Activated CD4-positive, alpha-beta T cell treated with anti-CD3 and anti-CD28 coated beads for 48 hours (primary cell): ENCODE results near the gene CNTN1.

Experiments used
- DNase-seq: peaks from one replicate; pipeline ENCODE4 v3.0.0-alpha.2; 2020

The CNTN1 gene

GRCh38 chr12:40864891-40865290, 172.7 kb downstream of the CNTN1 start:
- DNase-seq, result no peak

GRCh38 chr12:40870981-40871380, 178.7 kb downstream of the CNTN1 start:
- DNase-seq, result no peak

DNA sequence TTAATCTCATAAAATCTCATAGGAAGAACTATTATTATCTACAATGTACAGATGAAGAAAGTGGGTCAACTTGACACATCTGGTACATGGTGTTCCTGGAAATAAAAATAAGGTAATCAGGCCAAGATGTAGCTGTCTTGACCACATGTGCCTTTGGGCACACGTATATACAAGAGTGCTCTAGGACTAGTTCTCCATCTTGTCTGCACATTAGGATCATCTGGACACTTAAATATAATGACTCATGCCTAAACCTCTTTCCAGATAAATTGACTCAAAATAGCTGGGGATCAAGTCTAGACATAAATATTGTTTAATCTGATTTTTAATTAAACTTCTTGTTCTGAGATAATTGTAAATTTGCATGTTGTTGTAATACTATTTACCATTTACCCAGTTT, 182.6 kb downstream of the CNTN1 start:
- DNase-seq, result no peak

DNA sequence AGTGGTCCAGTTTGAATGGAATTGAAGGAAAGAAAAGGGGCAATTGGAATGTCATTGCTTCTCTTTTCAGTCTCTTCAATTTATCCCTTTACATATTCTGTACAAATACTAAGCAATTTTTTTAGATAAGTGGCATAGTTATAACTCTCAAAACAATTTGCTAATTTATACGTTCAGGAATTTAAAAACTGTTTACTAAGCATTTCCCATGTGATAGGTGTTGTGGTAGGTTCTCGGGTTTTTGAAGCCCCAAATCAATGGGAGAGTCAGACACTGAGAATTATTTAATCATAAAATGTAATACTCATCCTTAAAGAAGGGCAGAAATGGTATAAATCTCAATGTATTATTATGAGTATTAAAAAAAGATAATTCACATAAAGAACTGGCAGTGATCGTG, 197.1 kb downstream of the CNTN1 start:
- no peak for DNase-seq

- DNase-seq, result no peak
Measured at GRCh38 chr12:40892528-40892927, 200.3 kb downstream of the CNTN1 start.

GRCh38 chr12:40898505-40898904, 206.3 kb downstream of the CNTN1 start:
- no peak for DNase-seq

DNA sequence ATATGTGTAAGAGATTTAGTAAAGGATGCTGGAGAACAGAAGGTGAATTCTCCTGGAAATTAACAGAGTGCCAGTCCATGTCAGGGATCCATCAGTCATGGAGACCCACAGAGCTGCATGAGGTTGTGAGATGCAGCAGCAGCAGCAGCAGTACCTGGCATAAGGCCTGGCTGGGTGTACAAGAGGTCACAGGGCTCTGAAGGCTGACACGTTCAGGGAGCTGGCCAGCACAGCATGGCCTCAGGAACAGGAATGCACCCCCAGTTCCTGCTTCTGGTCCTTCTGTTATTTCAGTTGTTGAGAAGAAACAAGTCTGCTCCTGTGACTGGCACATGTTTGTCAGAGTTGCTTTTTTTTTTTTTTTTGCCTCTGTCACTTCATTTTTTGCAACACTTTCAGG, 210.8 kb downstream of the CNTN1 start:
- DNase-seq, result no peak

GRCh38 chr12:40907115-40907527, 214.9 kb downstream of the CNTN1 start:
- DNase-seq, result no peak

GRCh38 chr12:40911676-40912075, 219.4 kb downstream of the CNTN1 start:
- DNase-seq, result no peak

DNA sequence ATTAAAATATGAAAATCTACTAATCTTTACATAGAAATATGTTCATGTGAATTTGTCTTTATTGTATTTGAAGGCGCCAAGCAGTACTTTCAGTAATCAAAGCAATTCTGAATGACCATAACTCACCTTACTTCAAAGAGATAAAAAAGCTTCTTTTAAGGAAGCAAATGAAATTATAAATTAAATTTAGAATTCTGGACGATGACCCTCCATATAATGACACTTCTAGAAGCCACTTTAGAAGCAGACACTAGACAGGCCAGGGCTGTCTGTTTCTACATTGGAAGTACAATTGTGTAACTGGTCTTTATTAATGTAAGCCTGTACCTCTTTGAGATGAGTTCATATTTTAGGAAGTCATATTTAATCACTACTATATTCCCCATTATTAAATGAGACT, 222.9 kb downstream of the CNTN1 start:
- no peak for DNase-seq

GRCh38 chr12:40917561-40917960, 225.3 kb downstream of the CNTN1 start:
- DNase-seq, result no peak

- no peak for DNase-seq
Measured at GRCh38 chr12:40921563-40922163, 229.4 kb downstream of the CNTN1 start.

DNA sequence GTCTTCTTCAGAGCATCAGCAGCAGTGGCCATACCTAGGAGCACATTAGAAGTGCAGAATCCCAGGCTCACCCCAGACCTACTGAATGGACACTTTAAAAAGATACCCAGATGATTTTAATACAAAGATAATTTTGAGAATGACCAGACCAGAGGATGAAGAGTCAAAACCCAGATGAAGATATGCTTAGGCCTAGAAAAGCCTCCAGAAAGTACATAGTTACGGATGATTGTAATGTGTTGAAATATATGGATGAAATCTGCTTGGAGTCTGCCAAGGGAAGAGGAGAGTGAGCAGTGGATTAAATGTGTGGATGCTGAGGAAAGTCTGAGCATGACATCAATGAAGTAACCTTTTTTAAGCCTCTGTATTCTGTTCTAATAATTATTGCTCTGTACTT, 245.7 kb downstream of the CNTN1 start:
- no peak for DNase-seq

DNA sequence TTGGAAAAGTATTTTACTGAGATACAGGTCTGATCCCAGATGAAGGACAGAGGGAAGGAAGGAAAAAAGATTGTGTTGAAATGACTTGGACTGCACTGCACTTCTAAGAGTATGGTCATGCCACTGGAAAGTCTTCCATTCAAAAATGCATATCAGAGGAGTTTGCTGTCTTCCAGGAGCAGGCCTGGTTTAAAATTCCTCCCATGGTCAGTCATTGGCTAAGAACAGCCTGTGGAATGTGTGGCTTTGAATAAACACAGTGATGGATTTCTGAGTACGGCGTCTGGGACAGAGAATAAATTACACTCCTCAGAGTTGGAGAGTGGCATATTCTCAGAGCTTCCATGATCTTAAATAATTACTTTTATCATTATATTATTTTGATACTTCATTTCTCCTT, 250.1 kb downstream of the CNTN1 start:
- no peak for DNase-seq

DNA sequence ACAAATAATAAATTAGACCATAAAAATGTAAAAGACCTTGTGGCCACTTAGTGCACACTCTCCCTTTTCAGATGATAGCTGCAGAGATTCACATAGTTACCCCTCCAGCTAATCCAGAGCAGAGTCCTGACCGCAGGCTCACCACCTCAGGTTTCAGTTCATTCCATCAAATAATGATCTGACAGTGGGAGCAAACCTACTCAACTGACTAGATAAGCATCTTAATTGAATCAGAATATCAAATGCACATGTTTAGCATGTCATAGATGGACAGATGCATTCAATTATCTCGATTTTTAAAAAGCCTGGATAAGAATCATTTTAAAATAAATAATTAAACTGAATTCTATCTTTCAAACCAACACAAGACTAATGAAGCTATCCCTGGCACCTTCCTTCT, 253.5 kb downstream of the CNTN1 start:
- DNase-seq, result no peak

- DNase-seq, result no peak
Measured at GRCh38 chr12:40946612-40947194, 254.5 kb downstream of the CNTN1 start.

- DNase-seq, result no peak
Measured at GRCh38 chr12:40947797-40948196, 255.6 kb downstream of the CNTN1 start.

DNA sequence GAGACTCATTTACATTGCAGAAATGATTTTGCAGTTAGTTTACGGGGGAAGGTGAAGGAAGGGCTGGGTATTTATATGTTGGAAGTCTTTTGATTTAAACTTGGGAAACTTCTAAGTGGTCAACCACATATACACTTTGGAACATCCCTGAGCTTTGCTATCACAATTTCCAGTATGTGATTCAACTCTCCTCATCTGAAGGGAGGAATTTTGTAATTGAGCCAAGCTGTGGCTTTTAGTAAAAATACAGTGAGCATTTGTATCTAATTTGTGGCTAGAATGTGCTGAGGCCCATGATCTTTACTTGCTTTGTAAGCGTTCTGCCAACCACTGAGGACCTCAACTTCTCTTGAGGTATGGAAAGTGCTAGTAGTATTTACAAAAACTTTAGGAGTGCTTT, 260.8 kb downstream of the CNTN1 start:
- no peak for DNase-seq

DNA sequence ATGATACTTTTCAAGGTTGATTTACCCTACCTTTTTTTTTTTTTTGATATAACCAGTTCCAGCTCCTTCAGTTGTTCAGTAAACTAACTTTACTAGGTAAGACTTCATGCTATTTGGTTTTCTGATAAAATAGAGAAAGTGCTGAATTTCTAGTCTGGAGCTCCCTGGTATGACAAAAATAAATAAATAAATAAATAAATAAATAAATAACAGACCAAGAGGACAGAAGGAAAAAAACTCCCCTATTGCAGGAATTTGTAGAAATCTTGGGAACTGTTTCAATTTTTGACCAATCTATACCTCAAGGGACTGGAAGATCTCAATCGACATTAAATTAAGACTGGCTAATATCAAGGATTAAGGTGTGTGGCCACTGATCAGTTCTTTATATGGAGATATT, 265.2 kb downstream of the CNTN1 start:
- no peak for DNase-seq

DNA sequence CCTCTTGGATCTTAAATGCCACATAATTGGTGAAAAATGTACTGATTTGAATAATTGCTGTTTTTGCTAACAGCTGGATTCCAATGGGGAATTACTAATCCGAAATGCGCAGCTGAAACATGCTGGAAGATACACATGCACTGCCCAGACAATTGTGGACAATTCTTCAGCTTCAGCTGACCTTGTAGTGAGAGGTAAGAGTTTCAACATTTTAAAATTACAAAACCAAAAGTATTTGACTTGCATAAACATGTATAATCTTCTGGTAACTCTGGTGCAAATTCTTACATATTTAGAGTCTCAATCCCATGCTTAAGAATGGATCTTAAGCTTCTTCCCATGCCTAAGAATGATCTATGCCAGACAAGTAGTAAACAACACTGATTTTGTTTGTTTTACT, 266.8 kb downstream of the CNTN1 start:
- DNase-seq, result no peak

DNA sequence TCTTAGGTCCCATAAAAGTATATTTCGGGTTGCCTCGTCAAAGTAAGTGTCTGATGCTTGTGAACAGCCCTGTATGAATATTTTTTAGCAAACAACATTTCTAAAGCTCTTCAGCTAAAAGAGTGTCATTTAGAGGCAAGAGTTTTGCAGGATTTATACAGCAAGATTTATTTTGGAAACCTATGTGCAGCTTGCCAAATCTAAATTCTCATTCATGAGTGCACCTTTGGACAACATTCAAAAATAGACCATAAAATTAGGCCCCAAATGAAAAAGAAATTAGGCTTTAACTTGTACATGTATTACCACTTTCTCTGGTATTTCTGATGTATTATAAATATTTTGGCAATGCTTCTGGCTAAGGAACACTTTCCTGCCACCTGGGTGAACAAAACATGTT, 271.5 kb downstream of the CNTN1 start:
- no peak for DNase-seq

DNA sequence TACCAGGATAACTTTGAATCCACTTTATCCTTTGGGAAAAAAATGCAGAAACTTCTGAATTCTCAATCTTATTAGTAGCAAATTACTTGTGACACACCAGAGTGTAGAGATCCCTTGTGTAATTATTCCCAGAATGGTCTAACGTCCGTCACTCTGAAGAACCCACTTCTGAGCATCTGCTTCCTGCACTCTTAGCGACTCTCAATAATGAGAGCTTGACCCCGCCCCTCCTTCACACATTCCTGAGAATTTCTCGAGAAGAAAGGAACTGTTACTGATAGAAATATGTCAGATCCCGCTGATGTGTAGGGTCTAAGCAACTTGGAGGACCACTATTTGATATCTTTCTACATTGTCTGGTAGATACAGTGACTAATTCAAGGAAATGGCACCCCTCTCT, 277.6 kb downstream of the CNTN1 start:
- no peak for DNase-seq

DNA sequence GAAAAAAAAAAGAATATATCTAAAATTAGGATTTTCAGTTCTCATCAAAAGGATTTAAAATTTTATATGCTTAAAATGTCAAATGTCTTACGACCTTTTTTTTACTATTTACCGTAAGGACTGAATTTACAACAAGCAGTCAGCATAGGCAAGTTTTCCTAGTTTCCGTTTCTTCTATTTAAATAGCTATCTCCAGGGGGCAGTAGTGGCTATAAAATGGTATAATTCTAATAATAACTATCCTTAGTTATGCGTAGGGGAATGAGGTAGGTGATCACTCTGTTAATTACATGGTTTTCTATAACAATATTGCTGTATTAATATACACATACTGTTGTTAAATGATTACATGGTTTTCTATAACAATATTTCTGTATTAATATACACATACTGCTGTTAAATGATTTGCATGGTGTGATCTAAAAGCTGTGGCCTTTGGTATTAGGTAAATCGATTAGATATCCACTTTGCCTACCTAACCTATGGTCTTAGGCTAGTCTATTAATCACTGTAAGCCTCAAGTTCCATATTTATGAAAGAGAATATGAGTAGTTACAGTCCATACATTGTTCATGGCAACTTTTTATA, 278.2 kb downstream of the CNTN1 start:
- DNase-seq, result no peak

- no peak for DNase-seq
Measured at GRCh38 chr12:40971911-40972310, 279.7 kb downstream of the CNTN1 start.

DNA sequence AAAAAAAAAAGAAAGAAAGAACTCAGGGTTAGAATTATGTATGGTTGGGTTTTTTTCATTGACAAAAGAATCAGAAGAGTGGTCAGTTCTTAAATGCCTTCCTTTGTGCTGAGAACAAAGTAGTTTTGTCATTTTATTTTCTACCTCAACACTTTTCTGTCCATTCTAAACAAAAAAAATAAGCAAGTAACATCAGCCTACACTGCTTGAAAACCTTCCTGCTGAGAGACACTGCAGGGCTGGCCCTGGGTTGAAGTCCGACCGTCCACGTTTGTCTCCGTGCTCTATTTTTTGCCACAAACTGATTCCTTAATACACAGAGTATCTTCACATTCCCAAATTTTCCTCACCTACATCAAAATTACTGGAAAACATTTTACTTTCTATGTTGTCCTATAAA, 284.3 kb downstream of the CNTN1 start:
- DNase-seq, result no peak
